Inflammatory macrophage treated with lipopolysaccharide for 4 hours (primary cell): ENCODE data around the gene PROKR2.

ENCODE experiments used
- DNase-seq: peaks from one replicate; pipeline ENCODE4 v3.0.0-alpha.2; 2020

Gene PROKR2

GRCh38 chr20:5279661-5280060 is 37.1 kb downstream of the PROKR2 start:
- DNase-seq, result peak; percentile 5

DNA sequence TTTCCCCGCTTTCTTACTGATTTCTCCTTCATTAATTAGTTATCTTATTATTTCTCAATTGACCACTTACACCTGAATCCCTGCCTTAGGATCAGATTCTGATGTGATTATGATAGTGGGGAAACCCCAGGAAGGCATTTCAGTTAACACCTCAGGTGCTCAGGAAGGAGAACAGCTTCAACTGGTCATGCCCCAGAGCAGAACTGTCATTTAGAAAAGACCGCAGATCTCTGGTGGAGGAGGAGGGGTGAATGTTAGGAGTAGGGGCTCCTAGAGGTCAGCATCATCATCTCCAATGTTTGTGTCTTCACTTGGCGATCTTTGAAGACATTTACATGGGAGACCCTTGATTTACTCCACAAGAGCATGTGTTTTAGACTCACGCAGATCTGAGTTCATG is 44.5 kb downstream of the PROKR2 start:
- no peak for DNase-seq

GRCh38 chr20:5270603-5271002 is 46.2 kb downstream of the PROKR2 start:
- no peak for DNase-seq

DNA sequence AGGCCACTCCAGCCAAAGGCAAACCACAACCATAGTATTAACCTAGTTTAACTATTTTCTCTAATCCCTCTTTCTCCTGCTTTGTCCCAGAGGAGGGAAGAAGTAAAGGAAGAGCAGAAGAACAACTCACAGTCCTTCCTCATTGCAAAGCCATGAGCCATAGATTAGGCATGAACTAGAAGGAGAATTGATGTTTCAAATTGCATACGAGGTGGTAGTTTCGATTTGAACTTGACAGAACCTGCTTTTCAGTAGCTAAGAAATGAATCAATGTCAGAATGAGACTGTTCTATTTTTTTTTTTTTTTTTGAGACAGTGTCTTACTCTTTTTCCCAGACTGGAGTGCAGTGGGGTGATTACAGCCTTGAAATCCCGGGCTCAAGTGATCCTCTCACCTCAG is 48.3 kb downstream of the PROKR2 start:
- DNase-seq, result no peak

GRCh38 chr20:5267092-5267491 is 49.7 kb downstream of the PROKR2 start:
- DNase-seq, result no peak
